Measurements from ENCODE around the gene UBE2V1.
"Not testable (repeated sequence)": the region's sequence is repeated elsewhere in the genome, so short reads cannot be mapped to it uniquely, and the experiment has no call there.

UBE2V1 gene

DNA sequence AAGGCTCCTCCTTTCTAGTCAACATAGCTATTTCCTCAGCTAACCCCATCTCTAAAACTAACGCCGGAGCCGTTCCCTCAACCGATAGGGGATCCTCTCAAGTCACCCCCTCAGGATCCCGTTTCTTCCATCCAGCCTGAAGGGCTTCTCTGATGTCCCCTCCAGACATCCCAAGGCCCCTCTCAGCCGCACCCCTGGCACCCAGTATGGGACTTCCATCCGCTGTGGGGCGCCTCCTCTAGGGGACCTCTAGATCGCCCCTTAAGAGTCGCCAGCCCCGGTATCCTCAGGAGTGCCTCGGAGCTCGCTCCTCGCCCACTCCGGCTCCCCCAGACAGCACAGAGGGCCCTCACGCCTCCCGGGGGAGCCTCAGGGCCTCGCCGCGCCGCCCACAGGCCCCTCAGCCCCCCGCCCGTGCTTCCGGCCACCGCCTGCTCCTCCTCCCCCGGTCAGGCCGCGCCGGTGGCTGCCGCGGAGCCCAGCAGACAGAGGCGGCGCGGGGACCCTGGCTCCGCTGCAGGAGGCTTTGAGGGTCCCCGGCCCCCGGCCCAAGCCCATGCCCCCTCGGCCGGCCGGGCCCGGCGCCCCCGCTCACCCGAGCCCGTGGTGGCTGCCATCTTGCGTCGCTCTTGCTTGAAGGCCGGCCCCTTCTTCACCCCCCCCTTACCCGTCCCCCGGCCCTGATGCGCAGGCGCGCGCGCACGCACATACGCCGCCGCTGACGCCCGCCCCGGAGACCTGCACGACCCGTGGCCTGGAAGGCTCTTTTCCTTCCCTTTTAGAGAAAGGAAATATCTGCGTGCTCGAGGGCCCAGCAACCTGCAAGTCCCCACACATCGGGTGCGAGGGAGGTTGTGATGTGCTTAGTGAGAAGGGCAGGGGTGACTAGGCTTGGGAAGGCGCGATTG is at the start of gene UBE2V1:
UBE2V1 (minus strand) TSS at position 639 of the 908 bp plus-strand sequence; CDS start at position 617, 22 bp downstream.
- peak; percentile 94 for DNase-seq (ENCODE audit: low spot score)

- not testable (repeated sequence) for DNase-seq (ENCODE audit: low spot score)
Observed at GRCh38 chr20:50161494-50161893, 48.5 kb upstream of the UBE2V1 start.

DNA sequence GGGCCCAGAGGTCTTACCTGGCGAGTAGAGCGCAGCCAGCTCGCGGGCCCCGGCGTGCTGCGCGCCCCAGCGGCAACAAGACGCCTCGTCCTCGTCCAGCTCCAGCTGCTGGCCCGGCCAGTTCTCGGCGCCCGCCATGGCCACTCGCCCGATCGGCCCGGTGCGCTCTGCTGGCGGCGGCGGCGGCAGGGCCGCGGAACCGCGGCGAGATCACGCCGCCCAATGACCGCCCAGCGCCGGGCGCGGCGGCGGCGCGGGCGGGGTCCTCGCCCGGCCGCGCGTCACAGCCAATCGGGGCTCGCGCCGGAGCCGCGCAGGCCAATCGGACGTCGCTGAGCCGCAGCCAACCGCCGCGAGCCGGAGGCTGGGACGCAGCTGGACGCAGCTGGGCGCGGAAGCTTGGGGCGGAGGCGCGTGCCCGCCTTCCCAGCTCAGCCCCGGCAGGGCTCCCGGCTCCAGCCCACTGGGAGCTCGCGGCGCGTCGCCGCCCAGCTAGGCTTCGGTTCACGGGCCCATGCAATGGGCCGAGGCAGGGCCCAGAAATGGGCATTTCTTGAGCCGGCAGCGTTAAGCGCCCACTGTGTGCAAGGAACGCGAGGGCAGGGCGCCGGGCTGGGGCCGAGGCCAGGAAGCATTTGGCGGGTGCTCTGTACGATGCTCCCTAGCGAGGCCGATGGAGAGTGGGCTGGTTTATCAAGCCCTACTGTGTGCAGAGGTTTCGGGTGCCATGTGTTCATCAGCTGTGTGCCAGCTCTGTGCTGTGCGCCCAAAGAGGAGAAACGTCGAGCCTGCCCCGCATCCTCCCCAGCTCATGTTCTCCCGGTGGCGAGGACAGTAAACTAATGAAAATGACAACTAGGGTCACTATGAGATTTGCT is 40.8 kb upstream of the UBE2V1 start, which contains the start of gene PEDS1:
PEDS1 (minus strand) TSS at position 224 of the 878 bp plus-strand sequence; CDS start at position 138, 86 bp downstream.
- DNase-seq (ENCODE audit: low spot score) = peak; percentile 93

- no peak for DNase-seq (ENCODE audit: low spot score)
Observed at GRCh38 chr20:50153153-50153499, 40.2 kb upstream of the UBE2V1 start.

GRCh38 chr20:50152394-50153152 is 39.6 kb upstream of the UBE2V1 start:
- DNase-seq (ENCODE audit: low spot score) = no peak

DNA sequence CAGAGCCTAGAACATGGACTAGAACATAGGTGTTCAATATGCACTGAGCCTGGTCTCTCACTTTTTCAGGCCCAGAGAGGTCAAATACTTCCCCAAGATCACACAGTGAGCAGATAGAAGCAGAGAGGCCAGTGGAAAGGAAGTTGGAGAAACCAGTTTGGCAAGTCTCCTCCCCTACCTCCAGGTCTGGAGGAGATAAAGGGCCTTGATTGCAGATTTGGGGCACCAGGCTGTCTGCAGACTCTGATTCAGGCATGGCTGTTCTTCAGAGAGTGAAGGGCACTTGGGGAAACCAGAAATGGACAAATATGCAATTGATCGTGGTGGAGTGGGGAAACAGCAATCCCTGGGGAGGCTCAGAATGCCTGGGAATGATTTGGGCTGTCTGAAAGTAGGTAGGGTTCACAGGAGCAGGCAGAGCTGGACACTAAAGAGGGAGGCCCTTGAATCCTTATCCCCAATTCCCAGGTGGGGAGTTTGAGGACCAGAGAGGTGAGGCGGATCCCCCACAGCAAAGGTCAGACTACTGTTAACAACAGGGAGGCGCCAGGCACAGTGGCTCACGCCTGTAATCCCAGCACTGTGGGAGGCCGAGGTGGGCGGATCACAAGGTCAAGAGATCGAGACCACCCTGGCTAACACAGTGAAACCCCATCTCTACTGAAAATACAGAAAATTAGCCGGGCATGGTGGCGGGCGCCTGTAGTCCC is 38.2 kb upstream of the UBE2V1 start:
- DNase-seq (ENCODE audit: low spot score) = no peak

GRCh38 chr20:50149481-50150254 is 36.7 kb upstream of the UBE2V1 start:
- DNase-seq (ENCODE audit: low spot score) = no peak

GRCh38 chr20:50146732-50147662 is 34.0 kb upstream of the UBE2V1 start:
- no peak for DNase-seq (ENCODE audit: low spot score)

GRCh38 chr20:50146214-50146613 is 33.3 kb upstream of the UBE2V1 start:
- DNase-seq (ENCODE audit: low spot score) = no peak

DNA sequence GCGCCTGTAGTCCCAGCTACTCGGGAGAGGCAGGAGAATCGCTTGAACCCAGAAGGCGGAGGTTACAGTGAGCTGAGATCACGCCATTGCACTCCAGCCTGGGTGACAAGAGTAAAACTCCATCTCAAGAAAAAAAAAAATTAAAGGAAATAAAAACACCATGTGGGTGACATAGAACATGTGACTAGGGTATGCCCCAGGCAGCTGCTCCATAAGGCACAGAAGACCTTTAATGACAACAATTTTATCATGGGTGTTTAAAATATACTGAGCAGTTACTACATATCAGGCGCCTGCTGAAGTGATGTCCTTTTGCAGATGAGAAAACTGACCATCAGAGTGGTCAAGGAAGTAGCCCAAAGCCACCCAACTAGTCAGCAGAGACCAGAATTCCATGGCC is 32.6 kb upstream of the UBE2V1 start:
- no peak for DNase-seq (ENCODE audit: low spot score)

GRCh38 chr20:50144362-50144761 is 31.4 kb upstream of the UBE2V1 start:
- no peak for DNase-seq (ENCODE audit: low spot score)

GRCh38 chr20:50142812-50143211 is 29.9 kb upstream of the UBE2V1 start:
- no peak for DNase-seq (ENCODE audit: low spot score)

GRCh38 chr20:50141811-50142561 is 29.0 kb upstream of the UBE2V1 start:
- DNase-seq (ENCODE audit: low spot score) = no peak

DNA sequence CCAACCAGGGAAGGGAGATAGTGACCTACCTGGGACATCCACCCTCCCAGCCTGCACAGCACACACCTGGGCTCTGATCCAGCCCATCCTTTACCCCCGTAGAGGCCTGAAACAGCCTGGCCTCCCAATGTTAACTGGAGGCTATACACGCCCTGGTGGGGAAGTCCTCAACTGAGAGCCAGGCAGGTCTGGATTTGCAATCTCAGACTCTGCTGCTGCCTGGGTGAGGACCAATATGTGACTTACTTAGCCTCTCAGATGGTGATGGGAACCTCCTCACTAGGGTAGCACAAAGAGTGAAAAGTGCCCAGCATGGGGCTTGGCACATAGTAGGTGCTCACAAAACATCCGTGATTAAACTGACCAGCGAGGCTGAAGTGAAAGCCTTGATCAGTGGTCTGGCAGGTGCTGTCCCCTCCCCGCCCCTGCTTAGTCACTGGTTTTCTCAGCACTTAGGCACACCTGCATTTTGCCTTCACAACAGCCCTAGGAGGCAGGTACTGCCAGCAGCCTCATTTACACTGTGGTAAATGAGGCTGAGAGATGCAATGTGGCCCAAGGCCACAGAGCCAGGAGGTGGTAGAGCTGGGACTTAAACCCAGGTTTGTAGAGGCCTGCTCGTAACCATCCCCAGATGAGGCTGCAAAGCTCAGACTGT is 28.2 kb upstream of the UBE2V1 start:
- no peak for DNase-seq (ENCODE audit: low spot score)

DNA sequence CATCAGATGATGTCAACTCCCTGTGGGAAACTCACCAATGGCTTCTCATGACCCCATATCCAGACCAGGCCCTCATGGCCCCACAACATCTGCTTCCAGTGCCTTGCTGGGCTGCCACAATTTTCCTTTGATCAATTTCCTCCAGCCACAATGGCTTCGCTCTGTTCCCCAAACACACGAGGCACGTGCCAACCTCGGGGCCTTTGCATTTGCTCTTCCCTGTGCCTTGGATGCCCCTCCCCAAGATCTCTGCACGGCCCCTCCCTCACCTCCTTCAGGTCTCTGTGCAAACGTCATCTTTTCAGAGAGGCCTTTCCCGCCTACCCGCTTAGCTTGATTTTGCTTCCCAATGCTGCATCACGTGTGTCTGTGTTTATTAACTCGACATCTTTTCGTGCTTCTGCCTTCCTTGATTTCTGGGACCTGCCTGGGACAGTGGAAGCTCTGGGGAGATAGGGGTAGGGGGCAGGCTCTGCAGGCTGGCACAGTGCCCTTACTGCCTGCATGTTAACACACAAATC is 27.4 kb upstream of the UBE2V1 start:
- DNase-seq (ENCODE audit: low spot score) = no peak

GRCh38 chr20:50138479-50139393 is 25.8 kb upstream of the UBE2V1 start:
- DNase-seq (ENCODE audit: low spot score) = no peak

GRCh38 chr20:50138120-50138478 is 25.1 kb upstream of the UBE2V1 start:
- DNase-seq (ENCODE audit: low spot score) = no peak
